ENCODE results near the gene TRIM9.

Gene TRIM9

GRCh38 chr14:51012055-51012454, 82.8 kb downstream of the TRIM9 start:
- TF ChIP-seq CTCF (IDR thresholded peaks at IDR 0.05) = no peak

- no peak for TF ChIP-seq CTCF (IDR thresholded peaks at IDR 0.05)
These were observed 86.5 kb downstream of the TRIM9 start for GRCh38 chr14:51008446-51008845.

GRCh38 chr14:51006781-51007211, 88.1 kb downstream of the TRIM9 start:
- TF ChIP-seq CTCF (IDR thresholded peaks at IDR 0.05) = no peak

- TF ChIP-seq CTCF (IDR thresholded peaks at IDR 0.05) = no peak
These were observed 88.6 kb downstream of the TRIM9 start for GRCh38 chr14:51006324-51006723.

- TF ChIP-seq CTCF (IDR thresholded peaks at IDR 0.05) = no peak
These were observed 89.9 kb downstream of the TRIM9 start for GRCh38 chr14:51004801-51005526.

- no peak for TF ChIP-seq CTCF (IDR thresholded peaks at IDR 0.05)
These were observed 90.5 kb downstream of the TRIM9 start for GRCh38 chr14:51004352-51004800.

GRCh38 chr14:51002406-51002999, 92.4 kb downstream of the TRIM9 start:
- no peak for TF ChIP-seq CTCF (IDR thresholded peaks at IDR 0.05)

Measured in LNCAP (cell line).